WTC11 (cell line): ENCODE data around the gene RIC8B. TPM values are rescaled to one million over a fixed set of nuclear protein-coding genes. Genes with fewer than 3 reads are reported as not detected.
A peak's percentile ranks its signal among the peaks of the same experiment; 100 is the strongest.

ENCODE experiments used
- NR2C2 ChIP-seq: sonication (generic); formaldehyde crosslinking; IDR thresholded peaks from 2 replicates; pipeline ENCODE4 v1.8.0; 2022; ENCODE audit warnings: mild to moderate bottlenecking, missing genetic modification reagents
- SMAD3 ChIP-seq: sonication (generic); formaldehyde crosslinking; IDR thresholded peaks from 2 replicates; pipeline ENCODE4 v1.8.0; 2022; ENCODE audit warnings: missing genetic modification reagents, mild to moderate bottlenecking, borderline replicate concordance
- SMAD4 ChIP-seq: sonication (generic); formaldehyde crosslinking; IDR thresholded peaks from 2 replicates; pipeline ENCODE4 v1.8.0; 2022; ENCODE audit warnings: mild to moderate bottlenecking, missing genetic modification reagents
- SP1 ChIP-seq: sonication (generic); formaldehyde crosslinking; conservative IDR thresholded peaks from 2 replicates; pipeline ENCODE4 v1.8.1; 2022; ENCODE audit warnings: missing genetic modification reagents
- TEAD1 ChIP-seq: sonication (generic); formaldehyde crosslinking; IDR thresholded peaks from 2 replicates; pipeline ENCODE4 v1.8.0; 2022; ENCODE audit warnings: mild to moderate bottlenecking, missing genetic modification reagents
- ZBTB21 ChIP-seq: sonication (generic); formaldehyde crosslinking; IDR thresholded peaks from 2 replicates; pipeline ENCODE4 v1.8.1; 2023; ENCODE audit warnings: mild to moderate bottlenecking, missing genetic modification reagents, borderline replicate concordance
- ZNF219 ChIP-seq: sonication (generic); formaldehyde crosslinking; IDR thresholded peaks from 2 replicates; pipeline ENCODE4 v1.8.0; 2023; ENCODE audit warnings: missing genetic modification reagents, mild to moderate bottlenecking, borderline replicate concordance
- ZNF232 ChIP-seq: sonication (generic); formaldehyde crosslinking; IDR thresholded peaks from 2 replicates; pipeline ENCODE4 v1.8.0; 2022; ENCODE audit warnings: mild to moderate bottlenecking, missing genetic modification reagents
- total RNA-seq: library from RNA; stranded (reverse); gene quantifications from 3 replicates; pipeline ENCODE4 v1.2.3, GENCODE V29; 2021
- TF ChIP-seq, protein P1 (sequence below): fragments of 250-450 bp; sonication (Bioruptor Pico); IDR thresholded peaks from 2 replicates; pipeline ENCODE4 v1.9.0; 2021; ENCODE audit warnings: mild to moderate bottlenecking, borderline replicate concordance
- TF ChIP-seq, protein P2 (sequence below): sonication (generic); formaldehyde crosslinking; IDR thresholded peaks from 2 replicates; pipeline ENCODE4 v1.8.1; 2022; ENCODE audit warnings: low read depth, mild to moderate bottlenecking, moderate library complexity, missing genetic modification reagents, borderline replicate concordance
- TF ChIP-seq, protein P3 (sequence below): sonication (generic); formaldehyde crosslinking; IDR thresholded peaks from 2 replicates; pipeline ENCODE4 v1.8.1; 2022; ENCODE audit warnings: missing genetic modification reagents, borderline replicate concordance
- TF ChIP-seq, protein P4 (sequence below): sonication (generic); formaldehyde crosslinking; IDR thresholded peaks from 2 replicates; pipeline ENCODE4 v1.8.0; 2023; ENCODE audit warnings: missing genetic modification reagents, mild to moderate bottlenecking, borderline replicate concordance
- TF ChIP-seq, protein P5 (sequence below): sonication (generic); formaldehyde crosslinking; IDR thresholded peaks from 2 replicates; pipeline ENCODE4 v1.8.0; 2022; ENCODE audit warnings: mild to moderate bottlenecking, missing genetic modification reagents
- TF ChIP-seq, protein P6 (sequence below): sonication (generic); formaldehyde crosslinking; IDR thresholded peaks from 2 replicates; pipeline ENCODE4 v1.8.1; 2022; ENCODE audit warnings: mild to moderate bottlenecking, moderate library complexity, missing genetic modification reagents
- TF ChIP-seq, protein P7 (sequence below): sonication (generic); formaldehyde crosslinking; IDR thresholded peaks from 2 replicates; pipeline ENCODE4 v1.8.0; 2022; ENCODE audit warnings: mild to moderate bottlenecking, missing genetic modification reagents
- TF ChIP-seq, protein P8 (sequence below): sonication (generic); formaldehyde crosslinking; IDR thresholded peaks from 2 replicates; pipeline ENCODE4 v1.8.0; 2022; ENCODE audit warnings: mild to moderate bottlenecking, missing genetic modification reagents

RIC8B gene
- total RNA-seq, 1 experiment from 2014 or later: 20.2 TPM

DNA sequence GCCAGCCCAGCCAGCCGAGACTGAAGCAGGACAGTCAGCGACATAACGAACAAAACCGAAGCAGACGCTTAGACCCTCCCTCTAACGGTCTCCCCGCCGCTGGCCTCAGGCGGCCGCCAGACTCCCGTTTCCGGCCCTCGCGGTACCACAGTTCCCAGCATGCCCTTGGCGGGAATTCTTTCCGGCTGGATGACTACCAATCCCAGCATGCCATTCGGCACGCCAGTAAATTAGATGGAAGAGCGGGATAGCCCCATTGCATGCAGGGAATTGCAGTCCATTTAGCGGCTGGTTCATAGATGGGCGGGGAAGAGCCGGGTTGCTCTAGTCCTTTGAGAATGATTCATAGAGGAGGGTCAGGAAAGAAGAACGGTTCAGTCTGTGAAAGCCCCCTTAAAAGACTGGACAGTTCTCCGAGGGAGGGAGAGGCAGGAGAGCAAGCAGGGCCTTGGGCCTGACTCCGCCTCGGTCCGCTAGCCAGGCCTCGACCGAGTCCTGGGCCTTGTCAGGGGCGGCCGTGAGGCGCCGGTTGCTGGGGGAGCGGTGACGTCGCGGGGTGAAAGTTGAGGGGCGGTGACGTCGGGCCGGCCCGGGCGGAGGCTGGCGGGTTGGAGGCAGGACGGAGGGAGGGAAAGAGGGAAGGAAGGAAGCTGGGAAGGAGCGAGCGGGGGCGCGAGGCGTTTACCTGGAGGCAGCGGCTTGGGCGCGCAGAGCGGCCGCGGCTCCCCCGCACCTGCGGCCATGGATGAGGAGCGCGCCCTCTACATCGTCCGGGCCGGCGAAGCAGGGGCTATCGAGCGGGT is at the start of gene RIC8B (continued):
- TF ChIP-seq, protein P1, sequence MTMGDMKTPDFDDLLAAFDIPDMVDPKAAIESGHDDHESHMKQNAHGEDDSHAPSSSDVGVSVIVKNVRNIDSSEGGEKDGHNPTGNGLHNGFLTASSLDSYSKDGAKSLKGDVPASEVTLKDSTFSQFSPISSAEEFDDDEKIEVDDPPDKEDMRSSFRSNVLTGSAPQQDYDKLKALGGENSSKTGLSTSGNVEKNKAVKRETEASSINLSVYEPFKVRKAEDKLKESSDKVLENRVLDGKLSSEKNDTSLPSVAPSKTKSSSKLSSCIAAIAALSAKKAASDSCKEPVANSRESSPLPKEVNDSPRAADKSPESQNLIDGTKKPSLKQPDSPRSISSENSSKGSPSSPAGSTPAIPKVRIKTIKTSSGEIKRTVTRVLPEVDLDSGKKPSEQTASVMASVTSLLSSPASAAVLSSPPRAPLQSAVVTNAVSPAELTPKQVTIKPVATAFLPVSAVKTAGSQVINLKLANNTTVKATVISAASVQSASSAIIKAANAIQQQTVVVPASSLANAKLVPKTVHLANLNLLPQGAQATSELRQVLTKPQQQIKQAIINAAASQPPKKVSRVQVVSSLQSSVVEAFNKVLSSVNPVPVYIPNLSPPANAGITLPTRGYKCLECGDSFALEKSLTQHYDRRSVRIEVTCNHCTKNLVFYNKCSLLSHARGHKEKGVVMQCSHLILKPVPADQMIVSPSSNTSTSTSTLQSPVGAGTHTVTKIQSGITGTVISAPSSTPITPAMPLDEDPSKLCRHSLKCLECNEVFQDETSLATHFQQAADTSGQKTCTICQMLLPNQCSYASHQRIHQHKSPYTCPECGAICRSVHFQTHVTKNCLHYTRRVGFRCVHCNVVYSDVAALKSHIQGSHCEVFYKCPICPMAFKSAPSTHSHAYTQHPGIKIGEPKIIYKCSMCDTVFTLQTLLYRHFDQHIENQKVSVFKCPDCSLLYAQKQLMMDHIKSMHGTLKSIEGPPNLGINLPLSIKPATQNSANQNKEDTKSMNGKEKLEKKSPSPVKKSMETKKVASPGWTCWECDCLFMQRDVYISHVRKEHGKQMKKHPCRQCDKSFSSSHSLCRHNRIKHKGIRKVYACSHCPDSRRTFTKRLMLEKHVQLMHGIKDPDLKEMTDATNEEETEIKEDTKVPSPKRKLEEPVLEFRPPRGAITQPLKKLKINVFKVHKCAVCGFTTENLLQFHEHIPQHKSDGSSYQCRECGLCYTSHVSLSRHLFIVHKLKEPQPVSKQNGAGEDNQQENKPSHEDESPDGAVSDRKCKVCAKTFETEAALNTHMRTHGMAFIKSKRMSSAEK (CRISPR knock-in tag): no peak
- TF ChIP-seq TEAD1 (CRISPR knock-in tag) (peak; percentile 79), ZNF219 (peak; percentile 48; the same call in 1 of the 2 replicates), SMAD3 (peak; percentile 87), ZBTB21 (CRISPR knock-in tag) (peak; percentile 86; the same call in 1 of the 2 replicates), ZNF232 (CRISPR knock-in tag) (peak; percentile 80), SP1 (peak; percentile 51; the same call in 1 of the 2 replicates), SMAD4 (CRISPR knock-in tag) (0 out of 2 replicates have a peak, but pooled peaks have one; percentile 41), NR2C2 (CRISPR knock-in tag) (peak; percentile 85)
- TF ChIP-seq, protein P2, sequence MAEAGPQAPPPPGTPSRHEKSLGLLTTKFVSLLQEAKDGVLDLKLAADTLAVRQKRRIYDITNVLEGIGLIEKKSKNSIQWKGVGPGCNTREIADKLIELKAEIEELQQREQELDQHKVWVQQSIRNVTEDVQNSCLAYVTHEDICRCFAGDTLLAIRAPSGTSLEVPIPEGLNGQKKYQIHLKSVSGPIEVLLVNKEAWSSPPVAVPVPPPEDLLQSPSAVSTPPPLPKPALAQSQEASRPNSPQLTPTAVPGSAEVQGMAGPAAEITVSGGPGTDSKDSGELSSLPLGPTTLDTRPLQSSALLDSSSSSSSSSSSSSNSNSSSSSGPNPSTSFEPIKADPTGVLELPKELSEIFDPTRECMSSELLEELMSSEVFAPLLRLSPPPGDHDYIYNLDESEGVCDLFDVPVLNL (CRISPR knock-in tag): peak; percentile 72; the same call in 1 of the 2 replicates
- TF ChIP-seq, protein P3, sequence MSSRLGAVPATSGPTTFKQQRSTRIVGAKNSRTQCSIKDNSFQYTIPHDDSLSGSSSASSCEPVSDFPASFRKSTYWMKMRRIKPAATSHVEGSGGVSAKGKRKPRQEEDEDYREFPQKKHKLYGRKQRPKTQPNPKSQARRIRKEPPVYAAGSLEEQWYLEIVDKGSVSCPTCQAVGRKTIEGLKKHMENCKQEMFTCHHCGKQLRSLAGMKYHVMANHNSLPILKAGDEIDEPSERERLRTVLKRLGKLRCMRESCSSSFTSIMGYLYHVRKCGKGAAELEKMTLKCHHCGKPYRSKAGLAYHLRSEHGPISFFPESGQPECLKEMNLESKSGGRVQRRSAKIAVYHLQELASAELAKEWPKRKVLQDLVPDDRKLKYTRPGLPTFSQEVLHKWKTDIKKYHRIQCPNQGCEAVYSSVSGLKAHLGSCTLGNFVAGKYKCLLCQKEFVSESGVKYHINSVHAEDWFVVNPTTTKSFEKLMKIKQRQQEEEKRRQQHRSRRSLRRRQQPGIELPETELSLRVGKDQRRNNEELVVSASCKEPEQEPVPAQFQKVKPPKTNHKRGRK (CRISPR knock-in tag): no peak
- TF ChIP-seq, protein P4, sequence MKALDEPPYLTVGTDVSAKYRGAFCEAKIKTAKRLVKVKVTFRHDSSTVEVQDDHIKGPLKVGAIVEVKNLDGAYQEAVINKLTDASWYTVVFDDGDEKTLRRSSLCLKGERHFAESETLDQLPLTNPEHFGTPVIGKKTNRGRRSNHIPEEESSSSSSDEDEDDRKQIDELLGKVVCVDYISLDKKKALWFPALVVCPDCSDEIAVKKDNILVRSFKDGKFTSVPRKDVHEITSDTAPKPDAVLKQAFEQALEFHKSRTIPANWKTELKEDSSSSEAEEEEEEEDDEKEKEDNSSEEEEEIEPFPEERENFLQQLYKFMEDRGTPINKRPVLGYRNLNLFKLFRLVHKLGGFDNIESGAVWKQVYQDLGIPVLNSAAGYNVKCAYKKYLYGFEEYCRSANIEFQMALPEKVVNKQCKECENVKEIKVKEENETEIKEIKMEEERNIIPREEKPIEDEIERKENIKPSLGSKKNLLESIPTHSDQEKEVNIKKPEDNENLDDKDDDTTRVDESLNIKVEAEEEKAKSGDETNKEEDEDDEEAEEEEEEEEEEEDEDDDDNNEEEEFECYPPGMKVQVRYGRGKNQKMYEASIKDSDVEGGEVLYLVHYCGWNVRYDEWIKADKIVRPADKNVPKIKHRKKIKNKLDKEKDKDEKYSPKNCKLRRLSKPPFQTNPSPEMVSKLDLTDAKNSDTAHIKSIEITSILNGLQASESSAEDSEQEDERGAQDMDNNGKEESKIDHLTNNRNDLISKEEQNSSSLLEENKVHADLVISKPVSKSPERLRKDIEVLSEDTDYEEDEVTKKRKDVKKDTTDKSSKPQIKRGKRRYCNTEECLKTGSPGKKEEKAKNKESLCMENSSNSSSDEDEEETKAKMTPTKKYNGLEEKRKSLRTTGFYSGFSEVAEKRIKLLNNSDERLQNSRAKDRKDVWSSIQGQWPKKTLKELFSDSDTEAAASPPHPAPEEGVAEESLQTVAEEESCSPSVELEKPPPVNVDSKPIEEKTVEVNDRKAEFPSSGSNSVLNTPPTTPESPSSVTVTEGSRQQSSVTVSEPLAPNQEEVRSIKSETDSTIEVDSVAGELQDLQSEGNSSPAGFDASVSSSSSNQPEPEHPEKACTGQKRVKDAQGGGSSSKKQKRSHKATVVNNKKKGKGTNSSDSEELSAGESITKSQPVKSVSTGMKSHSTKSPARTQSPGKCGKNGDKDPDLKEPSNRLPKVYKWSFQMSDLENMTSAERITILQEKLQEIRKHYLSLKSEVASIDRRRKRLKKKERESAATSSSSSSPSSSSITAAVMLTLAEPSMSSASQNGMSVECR (CRISPR knock-in tag): peak; percentile 94
- TF ChIP-seq, protein P5, sequence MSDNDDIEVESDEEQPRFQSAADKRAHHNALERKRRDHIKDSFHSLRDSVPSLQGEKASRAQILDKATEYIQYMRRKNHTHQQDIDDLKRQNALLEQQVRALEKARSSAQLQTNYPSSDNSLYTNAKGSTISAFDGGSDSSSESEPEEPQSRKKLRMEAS: peak; percentile 73; the same call in 1 of the 2 replicates
- TF ChIP-seq, protein P6, sequence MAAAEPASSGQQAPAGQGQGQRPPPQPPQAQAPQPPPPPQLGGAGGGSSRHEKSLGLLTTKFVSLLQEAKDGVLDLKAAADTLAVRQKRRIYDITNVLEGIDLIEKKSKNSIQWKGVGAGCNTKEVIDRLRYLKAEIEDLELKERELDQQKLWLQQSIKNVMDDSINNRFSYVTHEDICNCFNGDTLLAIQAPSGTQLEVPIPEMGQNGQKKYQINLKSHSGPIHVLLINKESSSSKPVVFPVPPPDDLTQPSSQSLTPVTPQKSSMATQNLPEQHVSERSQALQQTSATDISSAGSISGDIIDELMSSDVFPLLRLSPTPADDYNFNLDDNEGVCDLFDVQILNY (CRISPR knock-in tag): peak; percentile 84
- TF ChIP-seq, protein P7, sequence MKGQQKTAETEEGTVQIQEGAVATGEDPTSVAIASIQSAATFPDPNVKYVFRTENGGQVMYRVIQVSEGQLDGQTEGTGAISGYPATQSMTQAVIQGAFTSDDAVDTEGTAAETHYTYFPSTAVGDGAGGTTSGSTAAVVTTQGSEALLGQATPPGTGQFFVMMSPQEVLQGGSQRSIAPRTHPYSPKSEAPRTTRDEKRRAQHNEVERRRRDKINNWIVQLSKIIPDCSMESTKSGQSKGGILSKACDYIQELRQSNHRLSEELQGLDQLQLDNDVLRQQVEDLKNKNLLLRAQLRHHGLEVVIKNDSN: 0 out of 2 replicates have a peak, but pooled peaks have one; percentile 41
- TF ChIP-seq, protein P8, sequence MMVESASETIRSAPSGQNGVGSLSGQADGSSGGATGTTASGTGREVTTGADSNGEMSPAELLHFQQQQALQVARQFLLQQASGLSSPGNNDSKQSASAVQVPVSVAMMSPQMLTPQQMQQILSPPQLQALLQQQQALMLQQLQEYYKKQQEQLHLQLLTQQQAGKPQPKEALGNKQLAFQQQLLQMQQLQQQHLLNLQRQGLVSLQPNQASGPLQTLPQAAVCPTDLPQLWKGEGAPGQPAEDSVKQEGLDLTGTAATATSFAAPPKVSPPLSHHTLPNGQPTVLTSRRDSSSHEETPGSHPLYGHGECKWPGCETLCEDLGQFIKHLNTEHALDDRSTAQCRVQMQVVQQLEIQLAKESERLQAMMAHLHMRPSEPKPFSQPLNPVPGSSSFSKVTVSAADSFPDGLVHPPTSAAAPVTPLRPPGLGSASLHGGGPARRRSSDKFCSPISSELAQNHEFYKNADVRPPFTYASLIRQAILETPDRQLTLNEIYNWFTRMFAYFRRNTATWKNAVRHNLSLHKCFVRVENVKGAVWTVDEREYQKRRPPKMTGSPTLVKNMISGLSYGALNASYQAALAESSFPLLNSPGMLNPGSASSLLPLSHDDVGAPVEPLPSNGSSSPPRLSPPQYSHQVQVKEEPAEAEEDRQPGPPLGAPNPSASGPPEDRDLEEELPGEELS (CRISPR knock-in tag): peak; percentile 69
